ENCODE measurements around the gene XAB2.

XAB2 gene

GRCh38 chr19:7575434-7576040 lies 53.8 kb downstream of the XAB2 start:
- DNase-seq, result no peak

- no peak for DNase-seq
Observed at GRCh38 chr19:7570761-7571160, 58.6 kb downstream of the XAB2 start.
